ENCODE measurements around the gene ADORA2A.

ADORA2A gene

GRCh38 chr22:24416611-24417010 is 10.8 kb upstream of the ADORA2A start:
- peaks cover 10% of the 10 kb centered on the region; the same call in 1 of the 2 replicates for H3K36me3 ChIP-seq (ENCODE audit: low read depth)
- H3K4me1 ChIP-seq (ENCODE audit: insufficient read depth, poor library complexity, severe bottlenecking), result peaks cover 6% of the 10 kb centered on the region
- H3K27me3 ChIP-seq (ENCODE audit: insufficient read depth, poor library complexity, severe bottlenecking), result no peaks in the 10 kb centered on the region
- no peak overlapping the region for H3K4me3 ChIP-seq (ENCODE audit: severe bottlenecking)
- H3K27ac ChIP-seq (ENCODE audit: poor library complexity, severe bottlenecking), result no peak overlapping the region
- no peak for TF ChIP-seq CTCF (IDR thresholded peaks at IDR 0.05; ENCODE audit: poor library complexity, severe bottlenecking)
- DNase-seq (ENCODE audit: low spot score) (no peak), ATAC-seq (ENCODE audit: low read depth) (no peak)
- no peaks in the 10 kb centered on the region for H3K9me3 ChIP-seq (ENCODE audit: severe bottlenecking)

DNA sequence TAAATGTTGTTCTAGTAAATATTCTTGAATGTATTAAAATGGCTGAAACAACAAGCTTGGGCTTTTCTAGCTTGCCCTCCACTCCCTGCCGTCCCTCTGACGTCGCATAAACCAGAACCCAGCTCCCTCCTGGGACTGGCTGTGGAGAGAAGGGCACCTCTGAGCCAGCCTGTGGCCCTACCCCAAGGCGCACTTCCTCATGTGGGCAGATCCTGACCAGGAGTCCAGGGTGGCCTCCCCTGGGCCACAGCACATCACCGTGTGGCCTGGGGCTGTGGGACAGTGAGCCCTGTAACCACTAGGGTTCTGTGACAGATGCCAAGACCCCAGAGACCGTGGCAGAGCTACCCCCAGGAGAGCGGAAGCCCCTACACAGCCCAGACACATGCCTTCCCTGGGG is 10.2 kb upstream of the ADORA2A start:
- ATAC-seq (ENCODE audit: low read depth) (no peak), DNase-seq (ENCODE audit: low spot score) (no peak)
- Histone ChIP-seq H3K27ac (ENCODE audit: poor library complexity, severe bottlenecking) (no peak overlapping the region), H3K27me3 (ENCODE audit: insufficient read depth, poor library complexity, severe bottlenecking) (no peaks in the 10 kb centered on the region), H3K4me3 (ENCODE audit: severe bottlenecking) (no peak overlapping the region), H3K4me1 (ENCODE audit: insufficient read depth, poor library complexity, severe bottlenecking) (peaks cover 6% of the 10 kb centered on the region), H3K9me3 (ENCODE audit: severe bottlenecking) (no peaks in the 10 kb centered on the region), H3K36me3 (ENCODE audit: low read depth) (peaks cover 10% of the 10 kb centered on the region; the same call in 1 of the 2 replicates)
- TF ChIP-seq CTCF (IDR thresholded peaks at IDR 0.05; ENCODE audit: poor library complexity, severe bottlenecking), result no peak

DNA sequence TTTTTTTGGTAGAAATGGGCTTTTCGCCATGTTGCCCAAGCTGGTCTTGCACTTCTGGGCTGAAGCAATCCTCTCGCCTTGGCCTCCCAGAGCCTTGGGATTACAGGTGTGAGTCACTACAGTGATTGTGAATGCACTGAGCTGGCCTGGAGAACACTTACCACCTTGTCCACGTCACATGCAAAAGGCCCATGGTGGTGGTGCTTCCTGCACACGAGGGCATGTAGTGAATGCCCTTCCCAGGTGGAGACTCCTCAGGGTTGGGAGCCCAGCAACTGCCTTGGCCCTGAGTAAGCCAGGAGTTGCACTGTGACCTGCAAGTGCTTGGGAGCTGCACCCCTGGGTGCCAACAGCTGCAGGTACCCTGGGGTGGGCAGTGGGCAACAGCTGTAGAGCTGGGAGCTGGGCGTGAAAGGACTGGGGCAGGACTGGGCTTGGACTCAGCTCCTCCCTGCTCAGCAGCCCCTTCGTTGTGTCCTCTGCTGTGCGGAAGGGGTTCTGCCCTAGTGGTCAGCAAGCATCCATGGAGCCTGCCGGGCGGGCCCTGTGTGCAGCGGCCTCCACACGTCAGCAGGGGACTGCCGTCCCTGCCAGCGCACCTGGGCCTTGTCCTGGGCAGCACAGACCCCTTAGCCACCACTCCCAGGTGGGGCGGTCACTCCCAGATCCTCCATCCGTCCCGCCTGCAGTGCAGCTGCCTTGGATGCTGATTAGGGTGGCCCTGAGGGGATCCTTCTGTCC is 9.3 kb upstream of the ADORA2A start:
- no peaks in the 10 kb centered on the region for H3K9me3 ChIP-seq (ENCODE audit: severe bottlenecking)
- H3K4me3 ChIP-seq (ENCODE audit: severe bottlenecking), result no peak overlapping the region
- no peak for TF ChIP-seq CTCF (IDR thresholded peaks at IDR 0.05; ENCODE audit: poor library complexity, severe bottlenecking)
- H3K27ac ChIP-seq (ENCODE audit: poor library complexity, severe bottlenecking), result no peak overlapping the region
- ATAC-seq (ENCODE audit: low read depth) (peak; percentile 24; the same call in 2 of the 3 replicates), DNase-seq (ENCODE audit: low spot score) (no peak)
- peaks cover 10% of the 10 kb centered on the region; the same call in 1 of the 2 replicates for H3K36me3 ChIP-seq (ENCODE audit: low read depth)
- no peaks in the 10 kb centered on the region for H3K27me3 ChIP-seq (ENCODE audit: insufficient read depth, poor library complexity, severe bottlenecking)
- H3K4me1 ChIP-seq (ENCODE audit: insufficient read depth, poor library complexity, severe bottlenecking), result peaks cover 6% of the 10 kb centered on the region

GRCh38 chr22:24418786-24419474 is 8.5 kb upstream of the ADORA2A start:
- Histone ChIP-seq H3K27ac (ENCODE audit: poor library complexity, severe bottlenecking) (no peak overlapping the region), H3K27me3 (ENCODE audit: insufficient read depth, poor library complexity, severe bottlenecking) (peaks cover under 1% of the 10 kb centered on the region), H3K36me3 (ENCODE audit: low read depth) (peaks cover 10% of the 10 kb centered on the region; the same call in 1 of the 2 replicates), H3K9me3 (ENCODE audit: severe bottlenecking) (no peaks in the 10 kb centered on the region), H3K4me1 (ENCODE audit: insufficient read depth, poor library complexity, severe bottlenecking) (peaks cover 6% of the 10 kb centered on the region), H3K4me3 (ENCODE audit: severe bottlenecking) (no peak overlapping the region)
- no peak for TF ChIP-seq CTCF (IDR thresholded peaks at IDR 0.05; ENCODE audit: poor library complexity, severe bottlenecking)
- ATAC-seq (ENCODE audit: low read depth) (0 out of 3 replicates have a peak, but pooled peaks have one; percentile 7), DNase-seq (ENCODE audit: low spot score) (no peak)

Data from RWPE2 (cell line).